SK-N-SH treated with all-trans-retinoic acid at 6 μM for 48 hours (cell line): ENCODE data around the gene BOD1L1.

ENCODE experiments used
- ESRRG ChIP-seq: fragments of 250-450 bp; sonication (Bioruptor Pico); IDR thresholded peaks from 2 replicates; pipeline ENCODE4 v1.6.1; 2021; ENCODE audit warnings: mild to moderate bottlenecking
- PATZ1 ChIP-seq: fragments of 250-450 bp; sonication (Bioruptor Pico); IDR thresholded peaks from 2 replicates; pipeline ENCODE4 v1.8.0; 2020; ENCODE audit warnings: mild to moderate bottlenecking, moderate library complexity, borderline replicate concordance
- SNAI2 ChIP-seq: fragments of 250-450 bp; sonication (Bioruptor Pico); IDR thresholded peaks from 2 replicates; pipeline ENCODE4 v1.5.0; 2020; ENCODE audit warnings: mild to moderate bottlenecking, moderate library complexity
- ZFP30 ChIP-seq: fragments of 450-650 bp; formaldehyde crosslinking; IDR thresholded peaks from 2 replicates; pipeline ENCODE4 v1.5.0; 2022; ENCODE audit warnings: mild to moderate bottlenecking, moderate library complexity

- TF ChIP-seq SNAI2 (CRISPR knock-in tag) (no peak), ZFP30 (no peak), ESRRG (CRISPR knock-in tag) (no peak), PATZ1 (no peak)
Measured at GRCh38 chr4:13539047-13539618, 88.4 kb downstream of the BOD1L1 start.
